ENCODE measurements around the gene MYO15B. TPM values are rescaled to one million over a fixed set of nuclear protein-coding genes. Genes with fewer than 3 reads are reported as not detected.

MYO15B gene
- total and polyA plus RNA-seq, 2 of the 13 experiments (the other 11 are each of a cell fraction or from before 2014, with no cell fraction given): 2.8 to 8.1 TPM

GRCh38 chr17:75557075-75557851, 30.3 kb upstream of the MYO15B start (continued):
- TF ChIP-seq ZNF710 (CRISPR knock-in tag; IDR thresholded peaks at IDR 0.05; ENCODE audit: borderline replicate concordance) (peak; percentile 92), ZNF878 (CRISPR knock-in tag; IDR thresholded peaks at IDR 0.05) (no peak), ZNF770 (CRISPR knock-in tag; IDR thresholded peaks at IDR 0.05) (peak; percentile 85), MED13 (CRISPR knock-in tag; IDR thresholded peaks at IDR 0.05) (peak; percentile 55; the same call in 1 of the 2 replicates), PHF8 (CRISPR knock-in tag; IDR thresholded peaks at IDR 0.05) (peak; percentile 56; the same call in 1 of the 2 replicates), ZNF83 (CRISPR knock-in tag; IDR thresholded peaks at IDR 0.05; ENCODE audit: borderline replicate concordance) (no peak; the same call in 1 of the 2 replicates), ZNF616 (CRISPR knock-in tag; IDR thresholded peaks at IDR 0.05; ENCODE audit: low read depth) (peak; percentile 19; the same call in 1 of the 2 replicates), ZNF414 (CRISPR knock-in tag; IDR thresholded peaks at IDR 0.05) (peak; percentile 90; the same call in 1 of the 2 replicates), ZNF34 (CRISPR knock-in tag; IDR thresholded peaks at IDR 0.05; ENCODE audit: borderline replicate concordance) (no peak; the same call in 1 of the 2 replicates), TFAP4 (IDR thresholded peaks at IDR 0.05; ENCODE audit: borderline replicate concordance, low read depth) (peak; percentile 82; the same call in 1 of the 2 replicates), GFI1 (CRISPR knock-in tag; IDR thresholded peaks at IDR 0.05; ENCODE audit: borderline replicate concordance) (peak; percentile 77; the same call in 1 of the 2 replicates), RBM22 (optimal IDR thresholded peaks at IDR 0.05; ENCODE audit: low read length) (no peak), ZHX1 (CRISPR knock-in tag; IDR thresholded peaks at IDR 0.05; ENCODE audit: low read depth) (peak; percentile 86; the same call in 1 of the 2 replicates), FOXJ3 (CRISPR knock-in tag; IDR thresholded peaks at IDR 0.05; ENCODE audit: borderline replicate concordance) (peak; percentile 53; the same call in 1 of the 2 replicates), TCF12 (IDR thresholded peaks at IDR 0.05) (no peak), TCF12 (CRISPR knock-in tag; IDR thresholded peaks at IDR 0.05) (peak; percentile 71; the same call in 1 of the 2 replicates), ERF (CRISPR knock-in tag; IDR thresholded peaks at IDR 0.05) (peak; percentile 93; the same call in 1 of the 2 replicates), REXO4 (CRISPR knock-in tag; IDR thresholded peaks at IDR 0.05; ENCODE audit: borderline replicate concordance) (no peak), ZNF317 (CRISPR knock-in tag; IDR thresholded peaks at IDR 0.05) (peak; percentile 93)

Data from HepG2 (cell line).